GM23338 (cell line): ENCODE data around the gene PCDHGA1. TPM values are rescaled to one million over a fixed set of nuclear protein-coding genes. Genes with fewer than 3 reads are reported as not detected.

Source experiments
- ATAC-seq: fragments of 200-7000 bp; cut with Tn5 transposase; 3 replicates; pipeline ENCODE4 v1.9.1; 2020
- DNase-seq: peaks from one replicate; pipeline ENCODE4 v3.0.0-alpha.2; 2015; ENCODE audit warnings: low spot score
- H2AFZ ChIP-seq: fragments of 200-600 bp; sonication (generic); 2 replicates; pipeline ENCODE4 v1.8.0; 2016; ENCODE audit warnings: antibody characterized with exemption, mild to moderate bottlenecking, moderate library complexity
- H3F3A ChIP-seq: fragments of 200-600 bp; sonication (generic); replicated peaks from 2 replicates; pipeline ENCODE4 v1.8.0; 2017; ENCODE audit warnings: antibody characterized with exemption, mixed run types, low read depth
- H3K27ac ChIP-seq: fragments of 200-600 bp; sonication (generic); 2 replicates; pipeline ENCODE4 v1.6.1; 2016; ENCODE audit warnings: low read depth
- H3K27me3 ChIP-seq: fragments of 200-600 bp; sonication (generic); 2 replicates; pipeline ENCODE4 v1.8.0; 2016; ENCODE audit warnings: mild to moderate bottlenecking, mixed run types, moderate library complexity; ENCODE audit not compliant: insufficient read depth
- H3K36me3 ChIP-seq: fragments of 200-600 bp; sonication (generic); 2 replicates; pipeline ENCODE4 v1.8.0; 2016; ENCODE audit warnings: mild to moderate bottlenecking; ENCODE audit not compliant: insufficient read depth
- H3K4me1 ChIP-seq: fragments of 200-600 bp; sonication (generic); 2 replicates; pipeline ENCODE4 v1.8.0; 2016; ENCODE audit warnings: mild to moderate bottlenecking, moderate library complexity; ENCODE audit not compliant: insufficient read depth
- H3K4me2 ChIP-seq: fragments of 200-600 bp; sonication (generic); 2 replicates; pipeline ENCODE4 v1.7.1; 2017; ENCODE audit warnings: mixed run types
- H3K4me3 ChIP-seq: fragments of 200-600 bp; sonication (generic); 2 replicates; pipeline ENCODE4 v1.6.1; 2016; ENCODE audit warnings: mixed run types
- H3K79me2 ChIP-seq: fragments of 200-600 bp; sonication (generic); replicated peaks from 2 replicates; pipeline ENCODE4 v1.8.0; 2017; ENCODE audit warnings: mild to moderate bottlenecking; ENCODE audit not compliant: insufficient read depth
- H3K9me2 ChIP-seq: fragments of 200-600 bp; sonication (generic); 2 replicates; pipeline ENCODE4 v1.8.0; 2017; ENCODE audit not compliant: insufficient read depth
- H4K20me1 ChIP-seq: fragments of 200-600 bp; sonication (generic); replicated peaks from 2 replicates; pipeline ENCODE4 v1.8.0; 2017; ENCODE audit warnings: mild to moderate bottlenecking; ENCODE audit not compliant: insufficient read depth
- H3K27ac Mint-ChIP-seq: 2 replicates; pipeline ENCODE4 v1.8.0; 2020; ENCODE audit warnings: inconsistent platforms, mild to moderate bottlenecking, moderate library complexity, mixed read lengths
- H3K27me3 Mint-ChIP-seq: 3 replicates; pipeline ENCODE4 v1.8.0; 2022; ENCODE audit warnings: low read depth, mild to moderate bottlenecking, moderate library complexity, mixed read lengths, inconsistent platforms; ENCODE audit not compliant: insufficient read depth, poor library complexity
- H3K36me3 Mint-ChIP-seq: 3 replicates; pipeline ENCODE4 v1.8.0; 2021; ENCODE audit warnings: low read depth, mild to moderate bottlenecking, inconsistent platforms, moderate library complexity, mixed read lengths
- H3K4me1 Mint-ChIP-seq: 3 replicates; pipeline ENCODE4 v1.8.0; 2020; ENCODE audit warnings: mild to moderate bottlenecking, inconsistent platforms, mixed read lengths
- H3K4me3 Mint-ChIP-seq: 3 replicates; pipeline ENCODE4 v1.8.0; 2021; ENCODE audit warnings: moderate library complexity, mild to moderate bottlenecking, inconsistent platforms, mixed read lengths
- H3K9me3 Mint-ChIP-seq: 3 replicates; pipeline ENCODE4 v1.8.0; 2020; ENCODE audit warnings: moderate library complexity, mild to moderate bottlenecking, inconsistent platforms, mixed read lengths
- CREB1 ChIP-seq: fragments of 250-450 bp; sonication (Bioruptor Pico); IDR thresholded peaks from 2 replicates; pipeline ENCODE4 v1.5.0; 2020; ENCODE audit warnings: low read depth, mild to moderate bottlenecking, moderate library complexity
- CTCF ChIP-seq, 2 experiments: fragments of 200-600 bp in 1 of 2; sonication (generic) in 1 of 2; conservative IDR thresholded peaks; 2 replicates each; pipeline versions ENCODE4 v1.5.1 to v1.6.1; 2016 to 2017; ENCODE audit warnings: antibody characterized with exemption in 2 of 2, low read depth in 2 of 2, mild to moderate bottlenecking in 2 of 2, moderate library complexity in 1 of 2
- EZH2 ChIP-seq: fragments of 200-600 bp; sonication (generic); IDR thresholded peaks from one replicate; pipeline ENCODE4 v1.8.0; 2017; ENCODE audit warnings: antibody characterized with exemption, mild to moderate bottlenecking, low read depth; ENCODE audit not compliant: unreplicated experiment
- EZH2phosphoT487 ChIP-seq: fragments of 200-600 bp; sonication (generic); IDR thresholded peaks from one replicate; pipeline ENCODE4 v1.8.1; 2018; ENCODE audit warnings: antibody characterized with exemption; ENCODE audit not compliant: unreplicated experiment
- JUNB ChIP-seq: IDR thresholded peaks from one replicate; pipeline ENCODE4 v1.6.1; 2016; ENCODE audit warnings: antibody characterized with exemption; ENCODE audit not compliant: unreplicated experiment
- NANOG ChIP-seq: IDR thresholded peaks from 2 replicates; pipeline ENCODE4 v1.6.1; 2016; ENCODE audit warnings: antibody characterized with exemption, borderline replicate concordance
- POLR2AphosphoS5 ChIP-seq: IDR thresholded peaks from 2 replicates; pipeline ENCODE4 v1.6.1; 2016; ENCODE audit warnings: antibody characterized with exemption, low read depth
- STAT1 ChIP-seq: IDR thresholded peaks from one replicate; pipeline ENCODE4 v1.6.1; 2016; ENCODE audit warnings: antibody characterized with exemption; ENCODE audit not compliant: unreplicated experiment
- ZNF114 ChIP-seq: fragments of 250-450 bp; sonication (Bioruptor Pico); IDR thresholded peaks from 2 replicates; pipeline ENCODE4 v1.5.0; 2020; ENCODE audit warnings: mild to moderate bottlenecking, moderate library complexity
- ZNF331 ChIP-seq: fragments of 250-450 bp; sonication (Bioruptor Pico); IDR thresholded peaks from 2 replicates; pipeline ENCODE4 v1.5.0; 2020; ENCODE audit warnings: low read depth, mild to moderate bottlenecking, moderate library complexity
- polyA plus RNA-seq: library from polyadenylated mRNA; unstranded; fragments of >200 nt; fragmentation: Nextera tagmentation; extraction: Ambion mirVana; gene quantifications from 2 replicates; pipeline ENCODE4 v1.2.1, GENCODE V29; 2016
- total RNA-seq: library from RNA; depleted of rRNA; stranded (reverse); fragments of >200 nt; shearing (Covaris generic); gene quantifications from 2 replicates; pipeline ENCODE4 v1.2.3, GENCODE V29; 2014
- TF ChIP-seq, protein P1 (sequence below): fragments of 250-450 bp; sonication (Bioruptor Pico); IDR thresholded peaks from 2 replicates; pipeline ENCODE4 v1.5.0; 2020; ENCODE audit warnings: mild to moderate bottlenecking, moderate library complexity
- TF ChIP-seq, protein P2 (sequence below): IDR thresholded peaks from 2 replicates; pipeline ENCODE4 v1.6.1; 2016; ENCODE audit warnings: antibody characterized with exemption
- TF ChIP-seq, protein P3 (sequence below): IDR thresholded peaks from one replicate; pipeline ENCODE4 v1.6.1; 2018; ENCODE audit warnings: antibody characterized with exemption; ENCODE audit not compliant: unreplicated experiment

The PCDHGA1 gene
- total and polyA plus RNA-seq, 2 experiments from 2014 or later: 0.39 to 1.7 TPM

- TF ChIP-seq NANOG (no peak), EZH2phosphoT487 (no peak), ZNF331 (CRISPR knock-in tag) (no peak), ZNF114 (CRISPR knock-in tag) (no peak), CTCF (conservative IDR thresholded peaks at IDR 0.05; ENCODE audit: low read depth in 2 of 2) (no peak), CREB1 (CRISPR knock-in tag) (no peak), JUNB (no peak), STAT1 (no peak), EZH2 (no peak), POLR2AphosphoS5 (no peak)
- TF ChIP-seq, protein P1, sequence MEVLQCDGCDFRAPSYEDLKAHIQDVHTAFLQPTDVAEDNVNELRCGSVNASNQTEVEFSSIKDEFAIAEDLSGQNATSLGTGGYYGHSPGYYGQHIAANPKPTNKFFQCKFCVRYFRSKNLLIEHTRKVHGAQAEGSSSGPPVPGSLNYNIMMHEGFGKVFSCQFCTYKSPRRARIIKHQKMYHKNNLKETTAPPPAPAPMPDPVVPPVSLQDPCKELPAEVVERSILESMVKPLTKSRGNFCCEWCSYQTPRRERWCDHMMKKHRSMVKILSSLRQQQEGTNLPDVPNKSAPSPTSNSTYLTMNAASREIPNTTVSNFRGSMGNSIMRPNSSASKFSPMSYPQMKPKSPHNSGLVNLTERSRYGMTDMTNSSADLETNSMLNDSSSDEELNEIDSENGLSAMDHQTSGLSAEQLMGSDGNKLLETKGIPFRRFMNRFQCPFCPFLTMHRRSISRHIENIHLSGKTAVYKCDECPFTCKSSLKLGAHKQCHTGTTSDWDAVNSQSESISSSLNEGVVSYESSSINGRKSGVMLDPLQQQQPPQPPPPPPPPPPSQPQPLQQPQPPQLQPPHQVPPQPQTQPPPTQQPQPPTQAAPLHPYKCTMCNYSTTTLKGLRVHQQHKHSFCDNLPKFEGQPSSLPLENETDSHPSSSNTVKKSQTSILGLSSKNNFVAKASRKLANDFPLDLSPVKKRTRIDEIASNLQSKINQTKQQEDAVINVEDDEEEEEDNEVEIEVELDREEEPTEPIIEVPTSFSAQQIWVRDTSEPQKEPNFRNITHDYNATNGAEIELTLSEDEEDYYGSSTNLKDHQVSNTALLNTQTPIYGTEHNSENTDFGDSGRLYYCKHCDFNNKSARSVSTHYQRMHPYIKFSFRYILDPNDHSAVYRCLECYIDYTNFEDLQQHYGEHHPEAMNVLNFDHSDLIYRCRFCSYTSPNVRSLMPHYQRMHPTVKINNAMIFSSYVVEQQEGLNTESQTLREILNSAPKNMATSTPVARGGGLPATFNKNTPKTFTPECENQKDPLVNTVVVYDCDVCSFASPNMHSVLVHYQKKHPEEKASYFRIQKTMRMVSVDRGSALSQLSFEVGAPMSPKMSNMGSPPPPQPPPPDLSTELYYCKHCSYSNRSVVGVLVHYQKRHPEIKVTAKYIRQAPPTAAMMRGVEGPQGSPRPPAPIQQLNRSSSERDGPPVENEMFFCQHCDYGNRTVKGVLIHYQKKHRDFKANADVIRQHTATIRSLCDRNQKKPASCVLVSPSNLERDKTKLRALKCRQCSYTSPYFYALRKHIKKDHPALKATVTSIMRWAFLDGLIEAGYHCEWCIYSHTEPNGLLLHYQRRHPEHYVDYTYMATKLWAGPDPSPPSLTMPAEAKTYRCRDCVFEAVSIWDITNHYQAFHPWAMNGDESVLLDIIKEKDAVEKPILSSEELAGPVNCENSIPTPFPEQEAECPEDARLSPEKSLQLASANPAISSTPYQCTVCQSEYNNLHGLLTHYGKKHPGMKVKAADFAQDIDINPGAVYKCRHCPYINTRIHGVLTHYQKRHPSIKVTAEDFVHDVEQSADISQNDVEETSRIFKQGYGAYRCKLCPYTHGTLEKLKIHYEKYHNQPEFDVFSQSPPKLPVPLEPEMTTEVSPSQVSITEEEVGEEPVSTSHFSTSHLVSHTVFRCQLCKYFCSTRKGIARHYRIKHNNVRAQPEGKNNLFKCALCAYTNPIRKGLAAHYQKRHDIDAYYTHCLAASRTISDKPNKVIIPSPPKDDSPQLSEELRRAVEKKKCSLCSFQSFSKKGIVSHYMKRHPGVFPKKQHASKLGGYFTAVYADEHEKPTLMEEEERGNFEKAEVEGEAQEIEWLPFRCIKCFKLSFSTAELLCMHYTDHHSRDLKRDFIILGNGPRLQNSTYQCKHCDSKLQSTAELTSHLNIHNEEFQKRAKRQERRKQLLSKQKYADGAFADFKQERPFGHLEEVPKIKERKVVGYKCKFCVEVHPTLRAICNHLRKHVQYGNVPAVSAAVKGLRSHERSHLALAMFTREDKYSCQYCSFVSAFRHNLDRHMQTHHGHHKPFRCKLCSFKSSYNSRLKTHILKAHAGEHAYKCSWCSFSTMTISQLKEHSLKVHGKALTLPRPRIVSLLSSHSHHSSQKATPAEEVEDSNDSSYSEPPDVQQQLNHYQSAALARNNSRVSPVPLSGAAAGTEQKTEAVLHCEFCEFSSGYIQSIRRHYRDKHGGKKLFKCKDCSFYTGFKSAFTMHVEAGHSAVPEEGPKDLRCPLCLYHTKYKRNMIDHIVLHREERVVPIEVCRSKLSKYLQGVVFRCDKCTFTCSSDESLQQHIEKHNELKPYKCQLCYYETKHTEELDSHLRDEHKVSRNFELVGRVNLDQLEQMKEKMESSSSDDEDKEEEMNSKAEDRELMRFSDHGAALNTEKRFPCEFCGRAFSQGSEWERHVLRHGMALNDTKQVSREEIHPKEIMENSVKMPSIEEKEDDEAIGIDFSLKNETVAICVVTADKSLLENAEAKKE (CRISPR knock-in tag): no peak
- TF ChIP-seq, protein P2, sequence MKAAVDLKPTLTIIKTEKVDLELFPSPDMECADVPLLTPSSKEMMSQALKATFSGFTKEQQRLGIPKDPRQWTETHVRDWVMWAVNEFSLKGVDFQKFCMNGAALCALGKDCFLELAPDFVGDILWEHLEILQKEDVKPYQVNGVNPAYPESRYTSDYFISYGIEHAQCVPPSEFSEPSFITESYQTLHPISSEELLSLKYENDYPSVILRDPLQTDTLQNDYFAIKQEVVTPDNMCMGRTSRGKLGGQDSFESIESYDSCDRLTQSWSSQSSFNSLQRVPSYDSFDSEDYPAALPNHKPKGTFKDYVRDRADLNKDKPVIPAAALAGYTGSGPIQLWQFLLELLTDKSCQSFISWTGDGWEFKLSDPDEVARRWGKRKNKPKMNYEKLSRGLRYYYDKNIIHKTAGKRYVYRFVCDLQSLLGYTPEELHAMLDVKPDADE: no peak
- TF ChIP-seq, protein P3, sequence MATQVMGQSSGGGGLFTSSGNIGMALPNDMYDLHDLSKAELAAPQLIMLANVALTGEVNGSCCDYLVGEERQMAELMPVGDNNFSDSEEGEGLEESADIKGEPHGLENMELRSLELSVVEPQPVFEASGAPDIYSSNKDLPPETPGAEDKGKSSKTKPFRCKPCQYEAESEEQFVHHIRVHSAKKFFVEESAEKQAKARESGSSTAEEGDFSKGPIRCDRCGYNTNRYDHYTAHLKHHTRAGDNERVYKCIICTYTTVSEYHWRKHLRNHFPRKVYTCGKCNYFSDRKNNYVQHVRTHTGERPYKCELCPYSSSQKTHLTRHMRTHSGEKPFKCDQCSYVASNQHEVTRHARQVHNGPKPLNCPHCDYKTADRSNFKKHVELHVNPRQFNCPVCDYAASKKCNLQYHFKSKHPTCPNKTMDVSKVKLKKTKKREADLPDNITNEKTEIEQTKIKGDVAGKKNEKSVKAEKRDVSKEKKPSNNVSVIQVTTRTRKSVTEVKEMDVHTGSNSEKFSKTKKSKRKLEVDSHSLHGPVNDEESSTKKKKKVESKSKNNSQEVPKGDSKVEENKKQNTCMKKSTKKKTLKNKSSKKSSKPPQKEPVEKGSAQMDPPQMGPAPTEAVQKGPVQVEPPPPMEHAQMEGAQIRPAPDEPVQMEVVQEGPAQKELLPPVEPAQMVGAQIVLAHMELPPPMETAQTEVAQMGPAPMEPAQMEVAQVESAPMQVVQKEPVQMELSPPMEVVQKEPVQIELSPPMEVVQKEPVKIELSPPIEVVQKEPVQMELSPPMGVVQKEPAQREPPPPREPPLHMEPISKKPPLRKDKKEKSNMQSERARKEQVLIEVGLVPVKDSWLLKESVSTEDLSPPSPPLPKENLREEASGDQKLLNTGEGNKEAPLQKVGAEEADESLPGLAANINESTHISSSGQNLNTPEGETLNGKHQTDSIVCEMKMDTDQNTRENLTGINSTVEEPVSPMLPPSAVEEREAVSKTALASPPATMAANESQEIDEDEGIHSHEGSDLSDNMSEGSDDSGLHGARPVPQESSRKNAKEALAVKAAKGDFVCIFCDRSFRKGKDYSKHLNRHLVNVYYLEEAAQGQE: no peak
- Histone ChIP-seq H3K27me3 (no peaks in the 10 kb centered on the region), H3K4me1 (no peaks in the 10 kb centered on the region), H3K27ac (no peak overlapping the region), H3K36me3 (peaks cover 9% of the 10 kb centered on the region; the same call in 1 of the 2 replicates), H3F3A (no peaks in the 10 kb centered on the region), H3K4me3 (no peak overlapping the region), H3K4me2 (no peak overlapping the region), H4K20me1 (no peaks in the 10 kb centered on the region; the same call in 1 of the 2 replicates), H2AFZ (no peak overlapping the region), H3K9me2 (no peaks in the 10 kb centered on the region), H3K79me2 (no peaks in the 10 kb centered on the region; the same call in 1 of the 2 replicates)
- Mint-ChIP-seq H3K36me3 (peaks cover 18% of the 10 kb centered on the region), H3K4me1 (no peaks in the 10 kb centered on the region), H3K9me3 (no peaks in the 10 kb centered on the region), H3K27ac (no peak overlapping the region), H3K4me3 (no peak overlapping the region), H3K27me3 (no peaks in the 10 kb centered on the region)
- ATAC-seq (no peak), DNase-seq (no peak)
These were observed 204.3 kb downstream of the PCDHGA1 start for GRCh38 chr5:141534492-141535213.
